Spleen (tissue), 11 donors: Measurements from ENCODE around the gene ID2. TPM values are rescaled to one million over a fixed set of nuclear protein-coding genes. Genes with fewer than 3 reads are reported as not detected.

ENCODE experiments used
- DNase-seq: peaks from one replicate; pipeline ENCODE4 v3.0.0-alpha.2; 2020
- H3K27ac ChIP-seq, 8 donors: fragments of 200-600 bp; sonication (generic) in 7 of 8; 1 replicate in 4 of 8; 2 replicates in 4 of 8; pipeline versions ENCODE4 v1.5.0 to v1.8.0; 2016 to 2021; ENCODE audit warnings: inconsistent platforms in 4 of 8, mild to moderate bottlenecking in 4 of 8, moderate library complexity in 1 of 8
- H3K27me3 ChIP-seq, 7 donors: fragments of 200-600 bp; sonication (generic) in 6 of 7; replicated peaks in 1 of 7; 1 replicate in 4 of 7; 2 replicates in 3 of 7; pipeline versions ENCODE4 v1.5.0 to v1.8.0; 2016 to 2021; ENCODE audit warnings: inconsistent platforms in 3 of 7, mild to moderate bottlenecking in 1 of 7
- H3K36me3 ChIP-seq, 6 donors: fragments of 200-600 bp; sonication (generic) in 5 of 6; 1 replicate in 4 of 6; 2 replicates in 2 of 6; pipeline versions ENCODE4 v1.5.0 to v1.8.0; 2016 to 2021; ENCODE audit warnings: inconsistent platforms in 2 of 6
- H3K4me1 ChIP-seq, 6 donors: fragments of 200-600 bp; sonication (generic) in 5 of 6; 1 replicate in 3 of 6; 2 replicates in 3 of 6; pipeline versions ENCODE4 v1.5.0 to v1.8.0; 2016 to 2021; ENCODE audit warnings: inconsistent platforms in 3 of 6
- H3K4me3 ChIP-seq, 8 donors: fragments of 200-600 bp; sonication (generic) in 7 of 8; 1 replicate in 4 of 8; 2 replicates in 4 of 8; pipeline versions ENCODE4 v1.5.0 to v1.8.0; 2016 to 2021; ENCODE audit warnings: inconsistent platforms in 4 of 8, mild to moderate bottlenecking in 4 of 8, moderate library complexity in 2 of 8
- H3K9me3 ChIP-seq, 8 donors: fragments of 200-600 bp; sonication (generic) in 7 of 8; 1 replicate in 4 of 8; 2 replicates in 4 of 8; pipeline versions ENCODE4 v1.5.0 to v1.8.0; 2016 to 2021; ENCODE audit warnings: inconsistent platforms in 4 of 8
- CTCF ChIP-seq, 11 experiments: fragments of 200-600 bp in 7 of 11; fragments of 450-650 bp in 4 of 11; sonication (generic) in 4 of 11; IDR thresholded peaks in 8 of 11; conservative IDR thresholded peaks in 3 of 11; 1 replicate in 7 of 11; 2 replicates in 4 of 11; pipeline versions ENCODE4 v1.4.0 to v1.8.0; 2016 to 2021; ENCODE audit warnings: antibody characterized with exemption in 11 of 11, inconsistent platforms in 4 of 11, mild to moderate bottlenecking in 1 of 11
- POLR2A ChIP-seq, 3 donors: fragments of 450-650 bp; IDR thresholded peaks; one replicate each; pipeline ENCODE4 v1.5.1; 2017; ENCODE audit warnings: antibody characterized with exemption in 3 of 3, mild to moderate bottlenecking in 1 of 3
- POLR2AphosphoS5 ChIP-seq, 3 donors: sonication (generic); formaldehyde crosslinking; IDR thresholded peaks; one replicate each; pipeline ENCODE4 v1.5.1; 2017; ENCODE audit warnings: antibody characterized with exemption in 3 of 3
- WGBS, 5 donors: extraction: QIAGEN DNeasy Blood & Tissue Kit in 3 of 5; methylation state at CpG; one replicate each; pipeline versions ENCODE4 v1.1.5 to v1.1.7; 2013 to 2018; 5-methylcytosine and 5-hydroxymethylcytosine counted together
- intact Hi-C: fragments of 100-400 bp; cut with DNase I; formaldehyde crosslinking; loops from one replicate; pipeline ENCODE4 v1.15.0; 2023; ENCODE audit warnings: low total_unique reads
- polyA plus RNA-seq, 3 donors: library from polyadenylated mRNA; stranded (reverse); fragments of 200-250 nt; gene quantifications; one replicate each; pipeline ENCODE4 v1.2.1, GENCODE V29; 2013
- total RNA-seq, 7 donors: library from RNA; depleted of rRNA in 3 of 7; stranded (reverse); fragments of >200 nt in 3 of 7; fragmentation: NEBNext Ultra II Directional in 4 of 7; extraction: Animal tissue kit (Norgen Biotek cat#: 25700) in 4 of 7; gene quantifications; one replicate each; pipeline versions ENCODE4 v1.1.0 to v1.2.1, GENCODE V29; 2016 to 2021
- donor health status: healthy with polysubstance abuse.
- donor health status: DM: no; HTN: no; CAD: no; lungs with moderate emphysema.
- donor health status: DM: no; HTN: no; CAD: no.
- donor health status: Bipolar disorder and iron deficiency.
- donor health status: healthy.
- donor health status: DM: no; HTN: no; CAD: no.
- donor health status: DM: yes; HTN: yes; CAD: no.

ID2 gene
- total and polyA plus RNA-seq, 10 donors, result 42.8 to 343 (median 90.1) TPM

- Histone ChIP-seq H3K27ac (no peak overlapping the region), H3K27me3 (no peaks in the 10 kb centered on the region), H3K36me3 (no peaks in the 10 kb centered on the region), H3K4me1 (peaks cover 0 to 27% (median 10%) of the 10 kb centered on the region in 6 donors), H3K4me3 (no peak overlapping the region), H3K9me3 (peaks cover 0 to 19% (median 9%) of the 10 kb centered on the region in 8 donors)
- intact Hi-C loops, result no loop called here
- DNase-seq, result no peak
- TF ChIP-seq POLR2A (IDR thresholded peaks at IDR 0.05) (no peak), POLR2AphosphoS5 (IDR thresholded peaks at IDR 0.05) (no peak), CTCF (IDR thresholded peaks at IDR 0.05 in 8 of 11, conservative IDR thresholded peaks at IDR 0.05 in 3 of 11) (no peak)
- 94 to 100% (median 97%) methylated on average over 1 of the region's 1 CpG; no CpG with 5 or more reads in 2 of the 5 donors for WGBS, 5 donors
Observed at GRCh38 chr2:8647462-8647857, 34.4 kb upstream of the ID2 start.

- Histone ChIP-seq H3K27ac (no peak overlapping the region), H3K27me3 (no peaks in the 10 kb centered on the region), H3K4me1 (peaks cover 0 to 18% (median 7%) of the 10 kb centered on the region in 6 donors), H3K36me3 (no peaks in the 10 kb centered on the region), H3K9me3 (peaks cover 0 to 19% (median 9%) of the 10 kb centered on the region in 8 donors), H3K4me3 (no peak overlapping the region)
- intact Hi-C loops, result no loop called here
- WGBS, 5 donors, result 88 to 94% (median 91%) methylated on average over 11 of the region's 11 CpGs
- peak; percentile 18 for DNase-seq
- no peak for TF ChIP-seq POLR2AphosphoS5 (IDR thresholded peaks at IDR 0.05)
- TF ChIP-seq CTCF (IDR thresholded peaks at IDR 0.05 in 8 of 11, conservative IDR thresholded peaks at IDR 0.05 in 3 of 11), result no peak
- no peak for TF ChIP-seq POLR2A (IDR thresholded peaks at IDR 0.05)
Observed at GRCh38 chr2:8648441-8649213, 33.2 kb upstream of the ID2 start.

GRCh38 chr2:8649718-8650117, 32.1 kb upstream of the ID2 start:
- TF ChIP-seq POLR2A (IDR thresholded peaks at IDR 0.05) (no peak), POLR2AphosphoS5 (IDR thresholded peaks at IDR 0.05) (no peak), CTCF (IDR thresholded peaks at IDR 0.05 in 8 of 11, conservative IDR thresholded peaks at IDR 0.05 in 3 of 11) (no peak)
- intact Hi-C loops, result no loop called here
- DNase-seq, result no peak
- Histone ChIP-seq H3K27ac (no peak overlapping the region), H3K36me3 (no peaks in the 10 kb centered on the region), H3K27me3 (no peaks in the 10 kb centered on the region), H3K4me1 (peaks cover 0 to 7% (median under 1%) of the 10 kb centered on the region in 6 donors), H3K4me3 (no peak overlapping the region), H3K9me3 (peaks cover 0 to 19% (median 9%) of the 10 kb centered on the region in 8 donors)
- WGBS, 5 donors, result 84 to 90% (median 87%) methylated on average over 6 of the region's 6 CpGs

- H3K4me3 ChIP-seq, result no peak overlapping the region
- no peak overlapping the region for H3K27ac ChIP-seq
- H3K36me3 ChIP-seq, result no peaks in the 10 kb centered on the region
- H3K9me3 ChIP-seq, result peaks cover 0 to 19% (median 9%) of the 10 kb centered on the region in 8 donors
- no peak for DNase-seq
- H3K4me1 ChIP-seq, result peaks cover 0 to 2% (median 0%) of the 10 kb centered on the region in 6 donors
- TF ChIP-seq POLR2AphosphoS5 (IDR thresholded peaks at IDR 0.05), result no peak
- no peak for TF ChIP-seq POLR2A (IDR thresholded peaks at IDR 0.05)
- TF ChIP-seq CTCF (IDR thresholded peaks at IDR 0.05 in 8 of 11, conservative IDR thresholded peaks at IDR 0.05 in 3 of 11), result no peak
- H3K27me3 ChIP-seq, result no peaks in the 10 kb centered on the region
- intact Hi-C loops, result no loop called here
- WGBS, 5 donors, result 82 to 91% (median 90%) methylated on average over 4 of the region's 4 CpGs
Observed at GRCh38 chr2:8650256-8650655, 31.6 kb upstream of the ID2 start.
